Small intestine (tissue), 16 donors: ENCODE results near the gene KBTBD13. TPM values are rescaled to one million over a fixed set of nuclear protein-coding genes. Genes with fewer than 3 reads are reported as not detected.

ENCODE experiments used
- DNase-seq, 2 donors: peaks; one replicate each; pipeline versions ENCODE4 v3.0.0 to v3.0.0-alpha.2; 2013
- FAIRE-seq: peaks from 2 replicates; lab custom pipeline; 2012; peaks lifted over from hg19 to GRCh38; lab: Jason Lieb, UNC
- H3K27ac ChIP-seq, 3 donors: one replicate each; pipeline ENCODE4 v1.5.1; 2013; ENCODE audit warnings: low read length in 2 of 3, mild to moderate bottlenecking in 2 of 3, control low read depth in 1 of 3, inconsistent platforms in 1 of 3, low read depth in 1 of 3, moderate library complexity in 1 of 3
- H3K27me3 ChIP-seq, 3 donors: one replicate each; pipeline ENCODE4 v1.6.1; 2013; ENCODE audit warnings: low read length in 3 of 3, inconsistent platforms in 1 of 3; ENCODE audit not compliant: control insufficient read depth in 3 of 3, insufficient read depth in 3 of 3
- H3K36me3 ChIP-seq, 3 donors: one replicate each; pipeline ENCODE4 v1.6.1; 2013; ENCODE audit warnings: low read length in 3 of 3, inconsistent platforms in 1 of 3, low read depth in 1 of 3, mild to moderate bottlenecking in 1 of 3, moderate library complexity in 1 of 3; ENCODE audit not compliant: control insufficient read depth in 3 of 3, insufficient read depth in 2 of 3
- H3K4me1 ChIP-seq, 3 donors: one replicate each; pipeline ENCODE4 v1.6.1; 2013; ENCODE audit warnings: low read length in 2 of 3, inconsistent platforms in 1 of 3, low read depth in 1 of 3, mild to moderate bottlenecking in 1 of 3, moderate library complexity in 1 of 3; ENCODE audit not compliant: control insufficient read depth in 3 of 3, insufficient read depth in 2 of 3
- H3K4me3 ChIP-seq, 3 donors: one replicate each; pipeline ENCODE4 v1.5.1; 2013; ENCODE audit warnings: low read length in 3 of 3, control low read depth in 1 of 3, inconsistent platforms in 1 of 3, low read depth in 1 of 3, mild to moderate bottlenecking in 1 of 3, moderate library complexity in 1 of 3
- H3K9me3 ChIP-seq, 2 donors: one replicate each; pipeline ENCODE4 v1.6.1; 2013; ENCODE audit warnings: low read depth in 1 of 2, low read length in 1 of 2; ENCODE audit not compliant: control insufficient read depth in 2 of 2, insufficient read depth in 1 of 2
- WGBS, 3 donors: extraction: QIAGEN DNeasy Blood & Tissue Kit; methylation state at CpG; one replicate each; pipeline ENCODE4 v1.1.7; 2013; 5-methylcytosine and 5-hydroxymethylcytosine counted together
- long read RNA-seq, 10 donors: transcript quantifications; one replicate each; lab custom pipeline, GENCODE V29; 2026
- polyA plus RNA-seq, 4 donors: library from polyadenylated mRNA; stranded (reverse) in 3 of 4; unstranded in 1 of 4; fragments of 200-250 nt in 3 of 4; fragments of 120-200 nt in 1 of 4; gene quantifications; one replicate each; pipeline versions ENCODE4 v1.2.1 to v1.2.3, GENCODE V29; 2013
- donor health status: healthy with polysubstance abuse.
- donor health status: control.
- donor health status: control.
- donor health status: Bipolar disorder and iron deficiency.
- donor health status: healthy.

The KBTBD13 gene
- polyA plus RNA-seq: under 1 TPM in 2 of 4 donors, not detected in 2; 0.03 TPM
- long read RNA-seq, donor 1: 0 reads
- long read RNA-seq, donor 2: 0 reads
- long read RNA-seq, donor 3: 0 reads
- long read RNA-seq, donor 4: 0 reads
- long read RNA-seq, donor 5: 0 reads
- long read RNA-seq, donor 6: 0 reads
- long read RNA-seq, donor 7, transcript KBTBD13-201 (1 exons, 3,124 nt): major isoform, 9 of 9 reads
- long read RNA-seq, donor 7, partial matches to known transcripts: 0 of 9 reads
- long read RNA-seq, donor 7, other reads (novel, unspliced or antisense): 0 of 9 reads
- long read RNA-seq, donor 8: 0 reads
- long read RNA-seq, donor 9: 0 reads
- long read RNA-seq, donor 10: 0 reads

DNA sequence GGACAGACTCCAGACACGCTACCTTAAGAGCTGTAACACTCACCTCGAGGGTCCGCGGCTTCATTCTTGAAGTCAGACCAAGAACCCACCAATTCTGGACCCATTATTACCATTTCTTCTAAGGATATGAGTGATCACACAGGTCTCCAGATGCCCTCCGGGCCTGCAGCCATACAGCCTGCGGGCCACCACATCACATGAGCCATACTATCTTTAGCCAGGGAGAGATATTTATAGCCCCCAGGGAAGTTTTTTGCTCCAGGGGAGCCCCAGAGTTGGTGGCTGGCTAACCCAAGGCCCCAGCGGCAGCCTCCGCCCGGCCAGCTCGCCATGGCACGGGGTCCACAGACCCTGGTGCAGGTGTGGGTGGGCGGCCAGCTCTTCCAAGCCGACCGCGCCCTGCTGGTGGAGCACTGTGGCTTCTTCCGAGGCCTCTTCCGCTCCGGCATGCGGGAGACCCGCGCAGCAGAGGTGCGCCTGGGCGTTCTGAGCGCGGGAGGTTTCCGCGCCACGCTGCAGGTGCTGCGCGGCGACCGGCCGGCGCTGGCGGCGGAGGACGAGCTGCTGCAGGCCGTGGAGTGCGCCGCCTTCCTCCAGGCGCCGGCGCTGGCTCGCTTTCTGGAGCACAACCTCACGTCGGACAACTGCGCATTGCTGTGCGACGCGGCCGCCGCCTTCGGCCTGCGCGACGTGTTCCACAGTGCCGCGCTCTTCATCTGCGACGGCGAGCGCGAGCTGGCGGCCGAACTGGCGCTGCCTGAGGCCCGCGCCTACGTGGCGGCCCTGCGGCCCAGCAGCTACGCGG lies at the start of gene KBTBD13:
KBTBD13 (plus strand) TSS at position 261 of the 805 bp plus-strand sequence; CDS start at position 331, 70 bp downstream.
- Histone ChIP-seq H3K27me3 (peaks cover 0 to 16% (median 0%) of the 10 kb centered on the region in 3 donors), H3K36me3 (no peaks in the 10 kb centered on the region), H3K9me3 (peaks cover 0 to 5% of the 10 kb centered on the region in 2 donors), H3K4me1 (peaks cover 0 to 8% (median 5%) of the 10 kb centered on the region in 3 donors), H3K27ac (no peak within 1 kb of the TSS), H3K4me3 (no peak within 1 kb of the TSS)
- 81 to 90% (median 81%) methylated on average over 65 to 73 of the region's 73 CpGs for WGBS, 3 donors
- FAIRE-seq: no peak
- no peak for DNase-seq

DNA sequence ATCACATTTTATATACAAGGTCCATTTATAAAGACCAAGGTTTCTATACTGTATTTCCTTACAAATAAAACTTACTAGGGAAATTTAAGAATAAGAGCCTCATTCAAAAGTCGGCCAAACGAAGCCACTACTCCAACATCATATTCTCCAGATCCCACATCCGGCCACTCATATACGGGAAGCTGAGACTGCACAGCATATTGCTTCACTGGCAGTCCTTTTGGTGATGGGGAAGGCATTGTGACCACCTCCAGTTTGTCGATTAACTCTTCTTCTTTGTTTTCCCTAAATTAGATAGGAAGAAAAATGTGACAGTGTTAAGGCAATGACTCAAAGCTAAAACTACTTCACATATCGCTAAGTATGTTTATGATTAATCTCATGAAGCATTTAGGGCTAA lies 49.8 kb upstream of the KBTBD13 start:
- H3K36me3 ChIP-seq: peaks cover 4 to 32% (median 14%) of the 10 kb centered on the region in 3 donors
- no peak overlapping the region for H3K27ac ChIP-seq
- DNase-seq (no peak), FAIRE-seq (no peak)
- peaks cover 1 to 9% (median 8%) of the 10 kb centered on the region in 3 donors for H3K4me1 ChIP-seq
- WGBS, 3 donors: 89 to 90% (median 90%) methylated on average over 6 of the region's 6 CpGs
- no peaks in the 10 kb centered on the region for H3K27me3 ChIP-seq
- H3K4me3 ChIP-seq: no peak overlapping the region
- H3K9me3 ChIP-seq: no peaks in the 10 kb centered on the region

DNA sequence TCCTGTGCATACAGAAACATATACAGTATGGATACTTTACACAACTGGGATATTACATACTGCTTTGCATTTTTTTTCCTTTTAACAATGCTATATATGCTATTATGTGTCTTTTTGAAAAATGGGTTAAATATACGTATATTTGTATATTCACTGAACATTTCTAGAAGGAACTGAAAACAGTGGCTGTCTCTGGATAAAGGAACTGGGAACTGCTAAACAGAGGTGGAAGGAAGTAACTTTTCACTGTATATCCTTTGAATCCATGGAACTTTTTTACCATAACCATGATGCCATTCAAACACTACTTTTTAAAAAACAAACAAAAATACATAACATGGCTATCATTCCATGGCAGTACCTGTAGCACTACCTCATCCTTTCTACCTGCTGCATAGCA lies 49.0 kb upstream of the KBTBD13 start:
- Histone ChIP-seq H3K36me3 (peaks cover 4 to 27% (median 14%) of the 10 kb centered on the region in 3 donors), H3K27ac (no peak overlapping the region), H3K4me1 (peaks cover 1 to 9% (median 8%) of the 10 kb centered on the region in 3 donors), H3K9me3 (no peaks in the 10 kb centered on the region), H3K4me3 (peak overlapping the region in 1 of 3 donors; percentile 96), H3K27me3 (no peaks in the 10 kb centered on the region)
- FAIRE-seq: no peak
- WGBS, 3 donors: 68 to 94% (median 89%) methylated on average over 1 of the region's 1 CpG
- no peak for DNase-seq

DNA sequence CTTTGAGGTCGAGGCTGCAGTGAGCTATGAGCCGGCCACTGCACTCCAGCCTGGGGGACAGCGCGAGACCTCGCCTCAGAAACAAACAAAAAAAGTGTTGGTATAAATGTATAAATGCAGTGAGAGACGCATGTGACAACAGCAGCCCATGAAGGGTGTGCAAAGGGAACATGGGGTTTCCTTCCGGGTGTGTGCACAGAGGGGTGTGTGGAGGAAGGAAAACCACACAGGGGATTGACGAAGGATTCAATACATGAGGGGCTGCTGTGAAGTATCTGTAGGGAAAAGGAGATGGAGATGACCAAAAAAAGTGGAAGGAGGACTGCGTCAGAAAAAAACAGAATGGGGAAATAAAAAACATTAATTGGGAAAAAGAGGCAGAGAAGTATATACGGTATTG lies 48.2 kb upstream of the KBTBD13 start:
- no peak for FAIRE-seq
- H3K36me3 ChIP-seq: peaks cover 4 to 24% (median 14%) of the 10 kb centered on the region in 3 donors
- peak in 1 of 2 donors; percentile 59 for DNase-seq
- peak overlapping the region in 1 of 3 donors; percentile 8 for H3K27ac ChIP-seq
- H3K4me1 ChIP-seq: peaks cover 1 to 17% (median 8%) of the 10 kb centered on the region in 3 donors
- 12 to 30% (median 28%) methylated on average over 10 of the region's 10 CpGs for WGBS, 3 donors
- H3K4me3 ChIP-seq: peak overlapping the region in 2 of 3 donors; percentile 84 to 96
- H3K9me3 ChIP-seq: no peaks in the 10 kb centered on the region
- H3K27me3 ChIP-seq: no peaks in the 10 kb centered on the region

DNA sequence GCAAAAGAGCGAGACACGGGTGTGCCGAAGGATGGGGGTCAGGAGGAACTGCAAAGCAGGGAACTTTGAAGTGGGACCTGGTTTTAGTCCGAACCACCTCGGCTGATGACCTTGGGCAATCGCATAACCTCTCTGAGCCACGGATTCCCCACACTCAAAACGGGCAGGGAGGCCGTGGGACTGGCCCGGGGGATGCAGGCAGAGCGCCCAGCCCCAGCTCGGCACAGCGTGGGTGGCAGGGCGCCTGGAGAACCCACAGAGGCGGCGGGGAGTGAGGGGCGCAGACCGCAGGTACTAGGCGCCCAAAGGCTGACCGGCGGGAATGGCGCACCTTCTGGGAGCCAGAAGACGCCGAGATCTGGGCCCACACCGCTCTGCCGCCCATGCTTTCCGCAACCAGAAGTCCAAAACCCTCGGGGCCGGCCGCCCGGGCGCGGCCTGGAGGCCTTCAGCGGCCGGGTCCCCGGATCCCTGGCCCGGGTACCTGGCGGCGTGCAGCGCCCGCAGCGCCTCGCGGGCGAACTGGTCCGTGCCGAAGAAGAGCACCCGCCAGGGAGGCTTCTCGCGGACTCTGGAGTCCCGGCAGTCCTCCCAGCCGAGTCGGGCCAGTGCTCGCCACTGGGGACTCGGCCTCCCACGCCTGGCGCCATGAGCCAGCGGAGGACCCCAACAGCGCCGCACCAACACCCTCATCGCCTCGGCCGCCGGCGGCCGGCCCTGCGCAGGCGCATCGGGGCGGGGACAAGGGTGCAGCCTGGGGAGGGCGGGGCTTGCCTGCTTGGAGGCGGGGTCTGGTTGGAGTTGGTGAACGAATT lies 47.4 kb upstream of the KBTBD13 start, which contains the start of gene MTFMT:
MTFMT (minus strand) TSS at position 719 of the 815 bp plus-strand sequence; CDS start at position 693, 26 bp downstream.
- no peaks in the 10 kb centered on the region for H3K9me3 ChIP-seq
- FAIRE-seq (no peak), DNase-seq (peak; percentile 91 to 92)
- 0% methylated on average over 55 to 73 of the region's 73 CpGs for WGBS, 3 donors
- H3K27ac ChIP-seq: peak within 1 kb of the TSS; percentile 37 to 88 (median 40)
- H3K27me3 ChIP-seq: no peaks in the 10 kb centered on the region
- H3K36me3 ChIP-seq: peaks cover 4 to 18% (median 11%) of the 10 kb centered on the region in 3 donors
- peak within 1 kb of the TSS; percentile 84 to 96 (median 93) for H3K4me3 ChIP-seq
- peaks cover 1 to 21% (median 8%) of the 10 kb centered on the region in 3 donors for H3K4me1 ChIP-seq

DNA sequence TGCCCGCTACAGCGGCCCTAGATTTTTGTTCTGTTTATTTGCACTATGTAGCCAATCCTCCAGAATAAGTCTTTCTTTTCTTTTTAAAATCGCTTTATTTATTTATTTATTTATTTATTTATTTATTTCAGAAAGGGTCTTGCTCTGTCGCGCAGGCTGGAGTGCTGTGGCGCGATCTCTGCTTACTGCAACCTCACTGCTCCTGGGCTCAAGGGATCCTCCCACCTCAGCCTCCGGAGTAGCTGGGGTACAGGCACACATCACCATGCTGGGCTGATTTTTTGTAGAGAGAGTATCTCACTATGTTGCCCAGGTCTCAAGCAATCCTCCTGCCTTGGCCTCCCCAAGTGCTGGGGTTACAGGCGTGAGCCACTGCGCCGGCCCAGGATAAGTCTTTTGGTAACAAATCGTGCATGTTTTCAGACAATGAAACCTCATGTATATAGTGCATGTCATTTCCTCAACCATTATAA lies 46.8 kb upstream of the KBTBD13 start:
- Histone ChIP-seq H3K27me3 (no peaks in the 10 kb centered on the region), H3K4me3 (peak overlapping the region in 2 of 3 donors; percentile 84 to 96), H3K36me3 (peaks cover 4 to 13% (median 11%) of the 10 kb centered on the region in 3 donors), H3K27ac (no peak overlapping the region), H3K4me1 (peaks cover 1 to 27% (median 8%) of the 10 kb centered on the region in 3 donors), H3K9me3 (no peaks in the 10 kb centered on the region)
- DNase-seq (no peak), FAIRE-seq (no peak)
- 61 to 64% (median 63%) methylated on average over 12 of the region's 12 CpGs for WGBS, 3 donors

DNA sequence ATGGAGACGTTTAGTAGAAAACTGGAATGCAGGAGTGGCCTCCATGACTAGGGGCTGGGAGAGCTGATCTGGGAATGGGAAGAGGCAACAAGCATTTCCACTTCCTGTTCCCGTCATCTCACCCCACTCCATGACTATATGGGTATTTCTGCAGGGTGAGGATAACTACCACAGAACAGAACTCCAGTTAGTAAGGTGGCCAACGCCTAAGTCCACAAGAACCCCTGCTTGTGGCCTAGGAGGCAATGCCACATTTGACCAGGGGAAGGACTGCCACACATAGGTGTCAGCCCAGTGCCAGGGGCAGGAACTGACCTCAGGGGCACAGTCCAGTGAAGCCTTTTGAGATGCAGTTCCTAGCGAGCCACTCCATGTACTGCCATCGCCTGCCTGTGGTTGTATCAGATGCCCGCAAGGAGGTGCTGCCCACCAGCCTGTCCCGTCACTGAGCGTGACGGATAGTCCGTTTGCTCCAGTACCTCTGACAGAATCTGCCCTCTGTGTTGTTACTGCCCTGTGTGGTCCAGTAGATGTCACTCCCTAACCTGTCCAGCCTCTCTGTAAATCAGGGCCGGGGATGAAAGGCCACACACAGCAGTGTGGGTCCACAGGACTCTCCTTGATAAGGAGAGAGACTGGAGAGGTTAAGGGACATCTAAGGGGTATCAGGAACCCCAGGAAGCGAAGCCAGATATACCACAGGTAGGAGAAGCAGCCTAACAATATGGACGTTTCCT lies 43.6 kb upstream of the KBTBD13 start:
- Histone ChIP-seq H3K27ac (peak overlapping the region in 2 of 3 donors; percentile 36 to 38), H3K4me1 (peaks cover 2 to 43% (median 6%) of the 10 kb centered on the region in 3 donors), H3K36me3 (no peaks in the 10 kb centered on the region), H3K9me3 (no peaks in the 10 kb centered on the region), H3K27me3 (no peaks in the 10 kb centered on the region), H3K4me3 (no peak overlapping the region)
- FAIRE-seq (no peak), DNase-seq (peak; percentile 84 to 95)
- WGBS, 3 donors: 15 to 30% (median 24%) methylated on average over 13 of the region's 13 CpGs
